HG03565 (cell line): ENCODE measurements around the gene ECD.

Source experiments
- ATAC-seq: cut with Tn5 transposase; IDR thresholded peaks from one replicate; pipeline ENCODE4 v1.9.1; 2021; ENCODE audit warnings: mild to moderate bottlenecking, moderate library complexity; ENCODE audit not compliant: unreplicated experiment

Gene ECD

GRCh38 chr10:73099141-73099540 lies 68.7 kb downstream of the ECD start:
- ATAC-seq = no peak

GRCh38 chr10:73097305-73097670 lies 70.5 kb downstream of the ECD start:
- ATAC-seq = no peak

DNA sequence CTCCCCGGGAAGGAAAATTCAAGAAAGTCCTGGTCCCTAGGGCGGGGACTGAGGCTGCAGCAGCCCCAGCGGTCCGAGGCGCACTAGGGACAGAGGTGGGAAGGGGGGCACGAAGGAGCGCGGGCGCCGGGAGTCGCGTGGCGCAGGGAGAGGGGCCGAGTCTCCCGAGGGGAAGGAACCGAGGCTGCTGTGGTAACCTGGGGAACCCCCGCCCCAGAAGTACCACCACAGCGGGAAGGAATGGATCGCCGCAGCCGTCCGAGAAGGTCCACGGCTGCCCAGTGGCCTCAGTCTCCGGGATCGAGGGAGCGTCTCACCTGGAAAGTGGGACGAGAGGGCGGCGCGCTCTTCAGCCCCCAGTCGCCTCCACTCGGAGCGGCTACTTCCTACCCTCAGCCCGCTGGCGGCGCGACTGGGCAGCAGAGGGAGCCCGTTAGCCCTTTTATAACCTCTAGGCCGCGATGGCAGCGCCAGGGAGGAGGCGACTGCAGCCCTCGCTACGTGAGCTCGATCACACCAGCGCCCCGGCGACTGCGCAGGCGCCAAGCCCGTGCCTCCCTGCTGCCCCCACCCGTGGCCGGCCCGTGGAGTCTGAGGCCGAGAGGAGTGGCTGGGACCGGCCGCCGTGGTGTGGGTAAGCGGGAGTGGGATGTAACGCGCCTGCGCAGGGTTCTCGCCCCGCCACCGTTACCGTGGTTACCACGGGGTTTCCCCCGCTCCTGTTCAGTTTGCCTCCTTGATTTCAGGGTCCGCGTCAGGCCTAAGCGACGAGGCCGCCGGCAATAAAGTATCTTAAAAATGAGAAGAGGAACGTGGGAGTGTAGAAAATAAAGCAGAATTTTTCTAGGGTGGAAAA lies 71.1 kb downstream of the ECD start, which contains the start of gene P4HA1:
TSS of gene P4HA1 (minus strand) at position 418 of the 856 bp plus-strand sequence. CDS start 21,983 bp downstream, outside the sequence.
- peak; percentile 79 for ATAC-seq

DNA sequence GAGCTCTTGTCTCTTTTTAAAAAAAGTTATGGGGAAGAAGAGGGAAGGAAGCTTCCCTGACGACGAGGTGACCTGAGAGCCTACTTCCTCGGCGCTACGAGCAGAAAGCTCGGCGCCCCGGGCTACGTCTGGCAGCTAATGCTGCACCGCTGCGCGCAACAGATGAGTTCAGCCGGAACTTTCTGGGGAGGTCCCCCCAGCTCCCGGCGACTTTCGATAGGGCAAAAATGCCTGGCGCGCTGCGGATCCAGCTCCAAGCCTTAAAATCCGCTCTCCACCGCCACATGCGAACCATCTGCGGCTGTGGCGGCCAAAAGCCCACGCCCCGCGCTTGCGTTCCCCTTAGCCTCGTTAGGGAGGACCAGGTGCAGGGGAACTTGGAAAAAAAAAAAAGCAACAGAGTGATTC lies 71.8 kb downstream of the ECD start:
- peak; percentile 19 for ATAC-seq

DNA sequence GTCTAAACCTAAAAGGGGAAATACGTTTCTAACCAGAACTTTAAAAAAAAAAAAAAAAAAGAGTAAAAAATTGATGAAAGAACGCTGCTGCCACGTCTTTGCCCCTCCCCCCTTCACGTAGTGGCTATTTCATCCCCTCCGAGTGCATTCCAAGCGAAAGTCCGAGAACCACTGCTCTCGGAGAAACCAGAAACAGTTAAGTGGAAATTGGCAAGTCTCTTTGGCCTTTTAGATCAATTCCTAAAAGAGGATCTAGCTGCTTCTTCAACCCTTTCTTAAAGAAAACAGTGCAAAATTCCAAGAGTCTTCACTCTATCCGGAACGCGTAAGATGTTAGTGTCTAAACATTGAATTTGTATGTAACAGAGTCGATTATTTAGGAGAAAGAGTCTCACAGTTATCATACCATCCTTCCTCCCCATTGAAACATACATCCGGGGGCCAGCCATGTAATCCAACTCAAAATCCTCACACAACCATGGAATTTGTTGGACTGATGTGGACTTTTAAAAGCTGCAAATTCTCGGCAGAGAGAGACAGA lies 72.3 kb downstream of the ECD start:
- ATAC-seq = no peak

DNA sequence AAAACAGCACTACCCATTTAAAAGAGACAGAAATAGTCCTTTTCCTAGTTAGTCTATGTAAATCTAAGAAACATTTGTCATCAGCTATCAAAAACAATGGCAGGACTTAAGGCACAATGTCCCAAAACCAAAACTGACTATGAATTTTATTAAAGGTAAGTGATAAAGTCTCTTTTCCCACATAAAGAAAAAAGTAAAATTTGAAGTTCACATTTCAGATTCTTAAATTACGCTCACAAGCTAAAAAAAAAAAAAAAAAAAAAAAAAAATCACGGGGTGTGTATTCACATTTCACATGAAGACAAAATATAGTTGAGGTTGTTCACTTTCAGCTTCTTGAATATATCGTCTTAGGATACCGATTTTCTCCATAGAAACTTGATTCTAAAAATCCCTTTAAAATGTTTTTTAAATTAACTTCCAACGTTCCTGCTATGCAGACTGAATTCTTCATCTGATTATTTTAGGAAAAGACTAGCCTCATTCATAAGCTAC lies 72.8 kb downstream of the ECD start:
- no peak for ATAC-seq

DNA sequence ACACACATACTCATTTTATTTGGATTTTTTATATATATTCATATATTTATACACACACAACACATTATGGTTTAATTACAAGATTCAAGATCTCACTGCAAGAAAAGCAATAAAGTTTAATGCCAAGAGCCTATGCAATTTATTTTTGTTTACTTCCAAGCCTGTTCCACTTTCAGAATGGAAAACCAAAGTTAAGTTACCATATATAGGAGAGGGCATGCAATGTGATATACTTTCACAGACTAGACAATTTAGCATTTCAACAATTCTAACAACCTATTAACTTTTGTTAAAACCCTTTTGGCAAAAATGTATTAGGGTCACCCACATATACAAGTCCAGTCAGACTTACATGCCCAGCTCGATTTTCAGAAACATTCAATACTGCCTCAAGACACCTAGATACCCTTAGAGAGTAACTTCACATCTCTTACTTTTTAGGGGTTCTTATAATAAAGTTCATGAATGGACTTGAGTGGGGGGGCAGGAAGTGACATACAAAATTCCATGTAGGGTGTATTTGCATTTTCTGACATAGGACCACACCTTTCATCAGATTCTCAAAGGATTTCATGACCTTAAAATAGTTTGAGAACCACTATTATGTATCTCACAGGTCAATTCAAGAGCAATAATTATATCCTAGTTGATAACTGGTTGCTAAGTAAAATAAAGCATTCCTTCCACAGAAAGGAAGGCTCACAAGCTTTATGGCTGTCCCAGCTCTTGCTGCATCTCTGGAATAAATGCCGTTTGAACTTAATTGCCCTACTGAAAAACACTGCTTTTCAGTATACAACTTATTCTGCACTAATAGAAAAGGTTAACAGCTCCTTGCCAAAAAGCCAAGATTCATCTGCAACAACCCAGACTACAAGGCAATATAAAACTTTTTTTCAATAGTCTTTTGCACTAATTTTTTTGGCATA lies 73.6 kb downstream of the ECD start:
- ATAC-seq = no peak

GRCh38 chr10:73092830-73093229 lies 75.0 kb downstream of the ECD start:
- no peak for ATAC-seq

GRCh38 chr10:73088304-73088703 lies 79.5 kb downstream of the ECD start:
- no peak for ATAC-seq

GRCh38 chr10:73086816-73087215 lies 81.0 kb downstream of the ECD start:
- no peak for ATAC-seq

DNA sequence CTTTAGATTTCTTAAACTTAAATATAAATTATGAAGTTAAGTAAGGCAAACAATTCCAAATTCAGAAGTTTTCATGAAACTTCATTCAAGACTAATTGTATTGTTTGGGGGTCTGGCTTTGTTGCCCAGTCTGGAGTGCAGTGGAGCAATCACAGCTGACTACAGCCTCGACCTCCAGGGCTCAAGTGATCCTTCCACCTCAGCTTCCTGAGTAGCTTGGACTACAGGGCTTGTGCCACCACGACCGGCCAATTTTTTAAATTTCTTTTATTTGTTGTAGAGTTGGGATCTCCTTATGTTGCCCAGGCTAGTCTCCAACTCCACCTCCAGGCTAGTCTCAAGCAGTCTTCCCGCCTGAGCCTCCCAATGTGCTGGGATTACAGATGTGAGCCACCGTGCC lies 83.6 kb downstream of the ECD start:
- no peak for ATAC-seq
